Vein endothelial cell (primary cell): Measurements from ENCODE around the gene FEM1C. TPM values are rescaled to one million over a fixed set of nuclear protein-coding genes. Genes with fewer than 3 reads are reported as not detected.

ENCODE experiments used
- small RNA-seq: library from RNA; depleted of rRNA; stranded (forward); fragments of <200 nt; gene quantifications from one replicate; pipeline ENCODE3, GENCODE V24; 2012
- total RNA-seq: library from RNA; depleted of rRNA; stranded (reverse); fragments of >200 nt; gene quantifications from 2 replicates; pipeline ENCODE4 v1.2.3, GENCODE V29; 2012

The FEM1C gene, protein sequence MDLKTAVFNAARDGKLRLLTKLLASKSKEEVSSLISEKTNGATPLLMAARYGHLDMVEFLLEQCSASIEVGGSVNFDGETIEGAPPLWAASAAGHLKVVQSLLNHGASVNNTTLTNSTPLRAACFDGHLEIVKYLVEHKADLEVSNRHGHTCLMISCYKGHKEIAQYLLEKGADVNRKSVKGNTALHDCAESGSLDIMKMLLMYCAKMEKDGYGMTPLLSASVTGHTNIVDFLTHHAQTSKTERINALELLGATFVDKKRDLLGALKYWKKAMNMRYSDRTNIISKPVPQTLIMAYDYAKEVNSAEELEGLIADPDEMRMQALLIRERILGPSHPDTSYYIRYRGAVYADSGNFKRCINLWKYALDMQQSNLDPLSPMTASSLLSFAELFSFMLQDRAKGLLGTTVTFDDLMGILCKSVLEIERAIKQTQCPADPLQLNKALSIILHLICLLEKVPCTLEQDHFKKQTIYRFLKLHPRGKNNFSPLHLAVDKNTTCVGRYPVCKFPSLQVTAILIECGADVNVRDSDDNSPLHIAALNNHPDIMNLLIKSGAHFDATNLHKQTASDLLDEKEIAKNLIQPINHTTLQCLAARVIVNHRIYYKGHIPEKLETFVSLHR
- total RNA-seq = 16.3 and 18.8 TPM in 2 replicates

GRCh38 chr5:115544436-115545350 lies at the start of gene FEM1C:
FEM1C (minus strand) TSS chr5:115544775; CDS start chr5:115543493, 1,282 bp downstream.

Small RNA genes within 50 kb of the gene (small RNA-seq; reads per million reads assigned to genes)
- not detected for gene AC008628.1
- not detected for gene AC008628.2

Other genes with a start within 250 kb of the FEM1C start
- 6.9 and 8.5 TPM in 2 replicates for gene CCDC112, start 248.1 kb downstream of the FEM1C start, total RNA-seq
- gene TICAM2, start 57.7 kb upstream of the FEM1C start, total RNA-seq = 0.65 and 1.4 TPM in 2 replicates
- gene TMED7, start 81.3 kb upstream of the FEM1C start, total RNA-seq = 129 and 139 TPM in 2 replicates